HG03432 (cell line): ENCODE measurements around the gene LUZP1.
"Not testable (repeated sequence)": the region's sequence is repeated elsewhere in the genome, so short reads cannot be mapped to it uniquely, and the experiment has no call there.

Experiments used
- ATAC-seq: cut with Tn5 transposase; IDR thresholded peaks from one replicate; pipeline ENCODE4 v1.9.1; 2021; ENCODE audit warnings: mild to moderate bottlenecking, moderate library complexity; ENCODE audit not compliant: unreplicated experiment

Gene LUZP1

GRCh38 chr1:23168445-23169194 lies at the start of gene LUZP1:
Gene LUZP1 (minus strand): TSS chr1:23168856.
- ATAC-seq, result peak; percentile 73

DNA sequence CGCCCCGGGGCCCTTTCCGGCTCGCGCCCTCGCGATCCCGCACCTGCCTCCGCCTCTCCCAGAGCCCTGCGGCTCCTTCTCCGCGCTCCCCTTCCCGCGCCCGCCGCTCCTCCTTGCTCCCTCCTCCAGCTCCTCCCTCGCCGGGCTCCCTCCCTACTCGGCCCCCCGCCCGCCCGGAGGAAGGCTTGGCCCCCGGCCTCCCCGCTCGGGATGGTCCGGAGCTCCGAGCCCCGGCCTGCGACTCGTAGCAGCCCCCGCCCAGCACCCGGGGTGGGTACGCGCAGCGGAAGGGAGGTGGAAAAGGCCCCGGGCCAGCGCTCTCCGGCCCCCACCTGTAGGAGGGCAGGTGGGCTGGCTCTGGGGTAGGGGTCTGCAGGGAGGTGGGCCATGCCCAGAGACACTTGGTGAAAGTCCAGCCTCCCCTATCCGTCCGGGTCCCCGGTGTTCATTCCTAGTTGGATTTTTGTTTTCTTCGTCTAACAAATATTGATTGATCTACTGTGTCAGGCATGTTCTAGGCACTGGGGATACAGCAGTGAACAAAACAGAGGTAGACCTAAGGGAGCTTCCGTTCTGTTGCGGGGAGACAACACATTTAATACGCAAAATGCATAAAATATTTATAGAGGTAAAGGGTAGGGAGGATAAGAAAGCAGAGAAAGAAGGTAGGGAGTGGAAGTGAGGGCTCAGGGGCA lies 48.9 kb upstream of the LUZP1 start, which contains the start of gene HTR1D:
TSS of gene HTR1D (minus strand) at position 82 of the 695 bp plus-strand sequence. CDS start 23,283 bp downstream, outside the sequence.
- no peak for ATAC-seq

- no peak for ATAC-seq
These were observed 48.2 kb upstream of the LUZP1 start for GRCh38 chr1:23216771-23217420.

- ATAC-seq, result no peak
These were observed 47.2 kb upstream of the LUZP1 start for GRCh38 chr1:23215751-23216449.

DNA sequence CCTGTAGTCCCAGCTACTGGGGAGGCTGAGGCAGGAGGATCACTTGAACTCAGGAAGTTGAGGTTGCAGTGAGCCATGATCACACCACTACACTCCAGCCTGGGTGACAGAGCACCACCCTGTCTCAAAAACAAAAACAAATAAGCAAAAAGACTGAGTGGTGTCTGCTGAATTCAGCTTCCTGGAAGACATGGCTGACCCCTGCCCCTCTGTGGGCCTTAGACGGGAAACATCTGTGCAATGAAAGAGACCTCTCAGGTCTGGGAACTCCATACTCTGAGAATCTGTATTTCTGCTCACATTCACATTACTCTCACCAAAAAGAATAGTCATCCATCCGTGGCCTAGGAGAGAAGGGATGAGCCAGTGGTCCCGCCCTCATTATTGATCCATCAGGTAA lies 46.6 kb upstream of the LUZP1 start:
- ATAC-seq, result no peak

DNA sequence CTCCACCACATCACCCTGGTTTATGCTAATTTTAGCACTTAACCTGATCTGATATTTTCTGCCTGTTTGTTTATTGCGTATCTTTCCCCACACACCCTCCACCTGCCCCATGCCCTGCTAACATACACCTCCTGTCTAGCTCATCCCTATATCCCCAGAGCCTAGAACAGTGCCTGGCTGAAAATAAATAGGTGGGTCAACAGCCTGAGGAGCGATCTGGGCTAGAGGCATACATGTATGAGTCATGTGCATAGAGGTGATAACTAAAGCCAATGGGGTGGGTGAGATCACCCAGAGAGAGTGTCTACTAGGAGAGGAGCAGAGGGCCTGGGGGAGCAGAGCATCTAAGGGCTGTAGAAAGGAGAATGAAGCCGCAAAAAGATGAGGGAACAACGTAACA lies 46.0 kb upstream of the LUZP1 start:
- no peak for ATAC-seq

DNA sequence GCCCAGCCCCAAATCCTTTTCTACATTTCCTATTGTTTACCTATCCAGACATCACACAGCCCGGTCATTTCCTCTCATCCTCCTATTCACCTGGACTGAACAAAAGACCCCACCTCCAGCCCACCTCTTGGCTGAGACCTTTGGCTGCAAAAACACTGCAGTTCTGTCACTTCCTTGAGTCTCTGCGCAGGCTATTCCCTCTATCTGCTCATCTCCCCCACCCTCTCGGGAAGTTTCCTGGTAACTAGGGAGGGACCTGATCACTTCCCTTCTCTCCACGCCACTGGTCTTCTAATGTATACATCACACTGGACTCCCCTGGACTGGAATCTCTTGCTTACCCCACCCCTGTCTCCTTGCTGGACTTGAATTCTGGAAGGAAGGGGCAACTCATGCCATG lies 43.3 kb upstream of the LUZP1 start:
- ATAC-seq, result no peak

- ATAC-seq, result no peak
These were observed 42.3 kb upstream of the LUZP1 start for GRCh38 chr1:23210963-23211362.

DNA sequence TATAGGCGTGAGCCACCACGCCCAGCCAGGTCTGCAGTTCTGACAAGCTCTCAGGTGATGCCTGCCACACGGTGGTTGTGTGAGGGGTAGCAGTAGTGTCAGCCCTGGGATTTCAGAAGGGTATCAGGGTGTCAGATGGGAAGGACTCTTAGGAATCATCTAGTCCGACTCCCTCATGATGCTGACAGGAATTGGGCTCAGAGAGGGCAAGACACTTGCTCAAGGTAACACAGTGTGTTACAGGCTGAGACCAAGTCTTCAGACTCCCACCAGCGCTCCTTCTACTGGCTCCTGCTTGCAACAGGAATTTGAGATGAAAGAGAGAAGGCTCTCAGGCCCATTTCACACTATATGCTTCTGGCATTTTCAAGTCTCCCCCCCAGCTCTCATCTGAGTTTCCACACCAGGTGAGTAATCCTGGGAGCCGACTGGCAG lies 41.7 kb upstream of the LUZP1 start:
- no peak for ATAC-seq

- no peak for ATAC-seq
These were observed 41.1 kb upstream of the LUZP1 start for GRCh38 chr1:23209770-23210169.

DNA sequence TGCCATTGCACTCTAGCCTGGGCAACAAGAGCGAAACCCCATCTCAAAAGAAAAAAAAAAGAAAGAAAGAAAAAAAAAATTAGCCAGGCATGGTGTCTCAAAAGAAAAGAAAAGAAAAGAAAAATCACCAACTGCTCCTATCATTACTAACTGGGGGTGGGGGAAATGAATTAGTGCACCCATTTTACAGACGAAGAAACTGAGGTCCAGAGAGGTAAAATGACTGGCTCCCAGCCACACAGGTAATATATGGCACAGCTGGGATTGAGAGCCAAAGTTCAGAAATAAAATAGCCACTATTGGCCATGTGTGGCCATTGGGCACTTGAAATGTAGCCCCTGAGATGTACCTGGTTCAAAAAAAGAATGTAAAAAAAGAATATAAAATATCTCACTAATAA lies 39.9 kb upstream of the LUZP1 start:
- ATAC-seq, result no peak

- not testable (repeated sequence) for ATAC-seq
These were observed 39.1 kb upstream of the LUZP1 start for GRCh38 chr1:23207733-23208132.

- ATAC-seq, result no peak
These were observed 33.6 kb upstream of the LUZP1 start for GRCh38 chr1:23202263-23202749.

- ATAC-seq, result no peak
These were observed 32.2 kb upstream of the LUZP1 start for GRCh38 chr1:23200883-23201282.

DNA sequence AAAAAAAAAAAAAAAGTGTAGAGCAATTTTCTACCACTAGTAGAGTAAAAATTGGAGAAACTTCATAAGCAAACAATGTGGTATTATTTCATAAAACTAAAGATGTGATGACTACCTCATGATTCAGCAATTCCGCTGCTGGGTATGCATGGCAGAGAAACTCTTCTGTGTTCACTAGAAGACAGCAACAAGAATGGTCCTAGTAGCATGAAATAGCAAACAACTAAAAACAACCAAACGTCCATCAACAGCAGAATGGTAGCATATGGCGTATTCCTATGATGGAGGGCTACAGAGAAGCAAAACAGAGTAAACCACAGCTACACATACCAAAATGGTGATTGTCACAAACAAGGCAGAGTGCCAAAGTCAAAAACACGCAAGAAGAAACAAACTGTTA lies 29.7 kb upstream of the LUZP1 start:
- ATAC-seq, result no peak

- no peak for ATAC-seq
These were observed 28.1 kb upstream of the LUZP1 start for GRCh38 chr1:23196627-23197328.

DNA sequence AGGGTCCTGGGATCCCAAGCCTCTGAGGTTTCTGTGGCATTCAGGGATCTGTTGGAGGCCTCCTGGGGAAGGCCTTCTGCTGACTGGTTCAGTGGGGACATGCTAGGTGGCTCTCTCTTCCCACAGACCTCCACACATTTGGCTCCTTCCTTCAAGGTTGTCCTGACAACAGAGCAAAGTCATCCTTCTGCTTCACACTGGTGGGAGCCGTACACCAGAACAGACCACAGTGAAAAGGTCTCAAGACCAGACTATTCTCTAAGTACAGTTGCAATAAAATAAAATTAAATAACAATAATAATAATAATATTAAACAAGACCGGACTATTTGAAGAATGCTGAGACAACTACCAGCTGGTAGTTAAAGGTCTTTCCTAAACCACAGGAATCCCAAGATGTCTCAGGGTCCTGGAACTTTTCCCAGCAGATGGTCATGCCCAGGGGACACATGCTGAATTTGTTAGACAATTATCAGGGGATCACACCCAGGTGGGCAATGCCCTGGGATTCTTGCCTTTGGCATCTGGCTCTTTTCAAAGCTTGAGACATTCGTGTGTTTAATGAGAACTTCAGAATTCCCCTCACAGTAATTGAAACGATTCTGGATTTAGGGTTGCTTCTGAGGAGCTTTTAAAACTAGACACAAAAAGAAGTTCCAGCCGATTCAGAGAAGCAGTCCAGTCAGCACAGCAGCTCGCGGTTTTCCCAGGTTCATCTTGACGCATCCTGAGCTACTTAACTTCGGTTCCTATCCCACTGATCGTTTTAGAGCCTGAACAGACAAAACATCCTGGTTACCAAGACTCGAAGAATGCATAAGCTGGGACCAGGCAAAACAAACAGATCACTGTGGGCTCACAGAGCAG lies 25.7 kb upstream of the LUZP1 start:
- no peak for ATAC-seq

DNA sequence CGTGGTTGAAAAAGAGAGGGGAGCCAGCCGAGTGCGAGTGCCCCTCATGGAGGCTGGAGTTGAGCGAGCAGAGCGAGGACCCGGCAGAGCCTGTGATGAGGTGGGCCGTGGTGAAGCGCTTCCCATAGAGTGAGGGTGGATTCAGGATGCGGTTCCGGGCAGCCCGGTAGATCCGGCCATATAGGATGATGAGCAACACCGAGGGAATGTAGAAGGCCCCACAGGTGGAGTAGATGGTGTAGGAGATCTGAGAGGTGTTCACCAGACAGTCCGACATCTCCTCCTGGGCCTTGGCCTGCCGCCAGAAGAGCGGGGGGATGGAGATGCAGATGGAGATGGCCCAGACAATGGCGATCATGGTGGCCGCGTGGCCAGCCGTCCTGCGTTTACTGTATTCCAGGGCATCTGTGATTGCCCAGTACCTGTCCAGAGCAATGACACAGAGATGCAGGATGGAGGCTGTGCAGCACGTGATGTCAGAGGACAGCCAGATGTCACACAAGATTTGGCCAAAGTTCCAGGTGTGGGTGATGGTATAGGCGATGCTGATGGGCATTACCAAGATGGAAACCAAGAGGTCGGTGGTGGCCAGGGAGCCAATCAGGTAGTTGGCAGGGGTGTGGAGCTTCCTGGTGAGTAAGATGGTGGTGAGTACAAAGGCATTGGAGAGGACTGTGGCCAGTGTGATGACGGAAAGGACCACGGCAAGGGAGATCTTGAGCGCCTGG lies 24.9 kb upstream of the LUZP1 start:
- no peak for ATAC-seq

- no peak for ATAC-seq
These were observed 22.5 kb upstream of the LUZP1 start for GRCh38 chr1:23191199-23191598.
